ENCODE results near the gene CD180.

The CD180 gene

DNA sequence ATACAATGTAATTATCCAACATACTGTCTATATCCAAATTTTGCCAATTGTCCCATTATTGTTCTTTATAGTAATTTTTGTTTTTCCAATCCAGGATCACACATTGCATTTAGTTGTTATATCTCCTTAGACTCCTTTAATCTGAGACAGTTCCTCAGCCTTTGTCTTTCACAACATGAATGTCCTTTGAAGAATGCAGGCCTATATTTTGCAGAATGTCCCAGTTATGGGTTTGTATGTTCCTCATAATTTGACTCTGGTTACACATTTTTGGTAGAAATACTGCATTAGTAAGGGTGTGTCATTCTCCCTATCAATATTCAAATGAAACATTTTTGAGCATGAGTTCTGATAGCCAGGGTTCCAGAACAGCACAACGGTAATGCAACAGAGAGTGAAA is 6.7 kb downstream of the CD180 start:
- TF ChIP-seq SIN3A (IDR thresholded peaks at IDR 0.05; ENCODE audit: borderline replicate concordance, insufficient read depth, low read length) (no peak), TAF1 (IDR thresholded peaks at IDR 0.05; ENCODE audit: borderline replicate concordance, insufficient read depth, low read length) (no peak)

- TF ChIP-seq TAF1 (IDR thresholded peaks at IDR 0.05; ENCODE audit: borderline replicate concordance, insufficient read depth, low read length), result no peak
- TF ChIP-seq, protein P1, sequence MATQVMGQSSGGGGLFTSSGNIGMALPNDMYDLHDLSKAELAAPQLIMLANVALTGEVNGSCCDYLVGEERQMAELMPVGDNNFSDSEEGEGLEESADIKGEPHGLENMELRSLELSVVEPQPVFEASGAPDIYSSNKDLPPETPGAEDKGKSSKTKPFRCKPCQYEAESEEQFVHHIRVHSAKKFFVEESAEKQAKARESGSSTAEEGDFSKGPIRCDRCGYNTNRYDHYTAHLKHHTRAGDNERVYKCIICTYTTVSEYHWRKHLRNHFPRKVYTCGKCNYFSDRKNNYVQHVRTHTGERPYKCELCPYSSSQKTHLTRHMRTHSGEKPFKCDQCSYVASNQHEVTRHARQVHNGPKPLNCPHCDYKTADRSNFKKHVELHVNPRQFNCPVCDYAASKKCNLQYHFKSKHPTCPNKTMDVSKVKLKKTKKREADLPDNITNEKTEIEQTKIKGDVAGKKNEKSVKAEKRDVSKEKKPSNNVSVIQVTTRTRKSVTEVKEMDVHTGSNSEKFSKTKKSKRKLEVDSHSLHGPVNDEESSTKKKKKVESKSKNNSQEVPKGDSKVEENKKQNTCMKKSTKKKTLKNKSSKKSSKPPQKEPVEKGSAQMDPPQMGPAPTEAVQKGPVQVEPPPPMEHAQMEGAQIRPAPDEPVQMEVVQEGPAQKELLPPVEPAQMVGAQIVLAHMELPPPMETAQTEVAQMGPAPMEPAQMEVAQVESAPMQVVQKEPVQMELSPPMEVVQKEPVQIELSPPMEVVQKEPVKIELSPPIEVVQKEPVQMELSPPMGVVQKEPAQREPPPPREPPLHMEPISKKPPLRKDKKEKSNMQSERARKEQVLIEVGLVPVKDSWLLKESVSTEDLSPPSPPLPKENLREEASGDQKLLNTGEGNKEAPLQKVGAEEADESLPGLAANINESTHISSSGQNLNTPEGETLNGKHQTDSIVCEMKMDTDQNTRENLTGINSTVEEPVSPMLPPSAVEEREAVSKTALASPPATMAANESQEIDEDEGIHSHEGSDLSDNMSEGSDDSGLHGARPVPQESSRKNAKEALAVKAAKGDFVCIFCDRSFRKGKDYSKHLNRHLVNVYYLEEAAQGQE (IDR thresholded peaks at IDR 0.05; ENCODE audit: insufficient read depth in 1 of 2, low read depth in 2 of 2, low read length in 2 of 2), result no peak
- no peak for TF ChIP-seq SIN3A (IDR thresholded peaks at IDR 0.05; ENCODE audit: borderline replicate concordance, insufficient read depth, low read length)
- no peak for TF ChIP-seq FOXP2 (optimal IDR thresholded peaks at IDR 0.05; ENCODE audit: borderline replicate concordance, extremely low read depth, extremely low read length, insufficient read depth)
- no peak for TF ChIP-seq POLR2AphosphoS5 (IDR thresholded peaks at IDR 0.05; ENCODE audit: low read depth, low read length)
Measured at GRCh38 chr5:67189079-67189354, 7.6 kb downstream of the CD180 start.

DNA sequence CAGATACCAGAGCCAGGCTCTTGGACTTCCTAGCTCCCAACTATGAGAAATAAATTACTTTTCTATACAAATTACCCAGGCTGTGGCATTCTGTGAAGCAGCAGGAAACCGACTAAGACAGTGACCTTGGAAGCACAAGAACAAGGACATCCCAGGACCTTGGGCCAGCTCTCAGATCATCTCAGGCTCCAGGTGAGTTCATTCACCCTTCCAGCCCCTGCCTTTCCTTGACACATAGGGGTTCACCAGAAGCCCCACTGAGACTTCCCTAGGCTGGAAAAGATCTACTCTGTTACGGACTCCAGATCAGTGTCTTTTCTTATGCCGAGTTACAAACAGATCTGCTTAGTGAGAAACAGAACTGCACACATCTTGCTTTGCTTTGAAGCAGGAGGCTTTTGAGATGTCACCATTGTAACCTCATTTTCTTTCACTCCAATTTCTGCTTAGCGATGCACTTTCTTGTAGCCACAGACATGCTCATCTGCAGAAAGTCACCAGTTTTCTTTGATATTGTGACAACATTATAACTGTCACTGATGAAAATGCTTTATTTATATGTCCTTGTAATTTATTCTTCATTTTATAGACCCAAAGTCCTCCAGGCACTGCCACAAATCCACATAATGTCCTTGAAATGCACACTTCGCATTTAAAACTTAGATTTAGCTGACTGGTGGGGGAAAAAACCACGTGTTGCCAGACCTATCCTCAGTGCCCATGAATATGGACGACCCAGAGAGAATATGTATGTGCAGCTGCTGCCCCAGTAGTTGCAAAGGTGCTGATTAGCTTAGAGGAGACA is 8.1 kb downstream of the CD180 start:
- TF ChIP-seq FOXP2 (optimal IDR thresholded peaks at IDR 0.05; ENCODE audit: borderline replicate concordance, extremely low read depth, extremely low read length, insufficient read depth) (no peak), SIN3A (IDR thresholded peaks at IDR 0.05; ENCODE audit: borderline replicate concordance, insufficient read depth, low read length) (no peak), POLR2AphosphoS5 (IDR thresholded peaks at IDR 0.05; ENCODE audit: low read depth, low read length) (no peak), TAF1 (IDR thresholded peaks at IDR 0.05; ENCODE audit: borderline replicate concordance, insufficient read depth, low read length) (no peak)
- TF ChIP-seq, protein P1 (IDR thresholded peaks at IDR 0.05; ENCODE audit: insufficient read depth in 1 of 2, low read depth in 2 of 2, low read length in 2 of 2), result no peak

GRCh38 chr5:67187006-67187715 is 9.4 kb downstream of the CD180 start:
- TF ChIP-seq SIN3A (IDR thresholded peaks at IDR 0.05; ENCODE audit: borderline replicate concordance, insufficient read depth, low read length) (no peak), FOXP2 (optimal IDR thresholded peaks at IDR 0.05; ENCODE audit: borderline replicate concordance, extremely low read depth, extremely low read length, insufficient read depth) (no peak), POLR2AphosphoS5 (IDR thresholded peaks at IDR 0.05; ENCODE audit: low read depth, low read length) (no peak)
- TF ChIP-seq, protein P1 (IDR thresholded peaks at IDR 0.05; ENCODE audit: insufficient read depth in 1 of 2, low read depth in 2 of 2, low read length in 2 of 2), result no peak

DNA sequence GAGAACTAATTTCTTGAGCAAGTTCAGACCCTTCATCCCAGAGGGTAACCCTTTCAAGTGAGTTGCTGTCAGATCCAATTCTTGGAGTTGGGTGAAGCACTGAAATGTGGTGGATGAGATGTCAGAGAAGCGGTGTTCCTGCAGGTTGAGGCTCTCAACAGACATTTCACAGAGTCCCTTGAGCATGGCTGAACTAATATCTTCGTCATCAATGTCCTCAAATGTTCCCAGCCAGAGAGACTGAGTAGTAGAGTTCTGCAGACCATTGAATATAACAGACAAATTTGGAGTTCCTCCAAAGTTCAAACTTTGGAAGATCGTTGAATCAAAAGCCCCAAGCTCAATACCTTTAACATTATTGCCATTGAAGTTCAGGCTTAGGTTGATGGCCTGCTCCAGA is 12.7 kb downstream of the CD180 start:
- TF ChIP-seq TAF1 (IDR thresholded peaks at IDR 0.05; ENCODE audit: borderline replicate concordance, insufficient read depth, low read length) (no peak), POLR2AphosphoS5 (IDR thresholded peaks at IDR 0.05; ENCODE audit: low read depth, low read length) (no peak), FOXP2 (optimal IDR thresholded peaks at IDR 0.05; ENCODE audit: borderline replicate concordance, extremely low read depth, extremely low read length, insufficient read depth) (no peak), SIN3A (IDR thresholded peaks at IDR 0.05; ENCODE audit: borderline replicate concordance, insufficient read depth, low read length) (no peak)
- TF ChIP-seq, protein P1 (IDR thresholded peaks at IDR 0.05; ENCODE audit: insufficient read depth in 1 of 2, low read depth in 2 of 2, low read length in 2 of 2), result no peak
